ENCODE data around the gene TEAD4.
A peak's percentile ranks its signal among the peaks of the same experiment; 100 is the strongest.

Gene TEAD4

GRCh38 chr12:2958432-2959191 lies 585 bp upstream of the TEAD4 start:
- Histone ChIP-seq H3K4me3 (ENCODE audit: insufficient read depth, low read length, poor library complexity, severe bottlenecking) (no peak overlapping the region), H2AFZ (ENCODE audit: low read depth, low read length, severe bottlenecking) (no peak overlapping the region)

GRCh38 chr12:2959505-2960389 lies 550 bp downstream of the TEAD4 start:
- peaks cover 21% of the 10 kb centered on the region for H3K79me2 ChIP-seq (ENCODE audit: insufficient read depth, low read length)
- peak overlapping the region; percentile 73 for H3K9ac ChIP-seq (ENCODE audit: low read length)
- H3K4me2 ChIP-seq (ENCODE audit: low read depth, low read length, poor library complexity, severe bottlenecking) = peak overlapping the region; percentile 66
- H3K27me3 ChIP-seq (ENCODE audit: low read length) = no peaks in the 10 kb centered on the region; the same call in 1 of the 2 replicates
- no peaks in the 10 kb centered on the region for H3F3A ChIP-seq (ENCODE audit: insufficient read depth)
- no peak for TF ChIP-seq EZH2phosphoT487 (conservative IDR thresholded peaks at IDR 0.05; ENCODE audit: low read length)
- TF ChIP-seq, protein P1, sequence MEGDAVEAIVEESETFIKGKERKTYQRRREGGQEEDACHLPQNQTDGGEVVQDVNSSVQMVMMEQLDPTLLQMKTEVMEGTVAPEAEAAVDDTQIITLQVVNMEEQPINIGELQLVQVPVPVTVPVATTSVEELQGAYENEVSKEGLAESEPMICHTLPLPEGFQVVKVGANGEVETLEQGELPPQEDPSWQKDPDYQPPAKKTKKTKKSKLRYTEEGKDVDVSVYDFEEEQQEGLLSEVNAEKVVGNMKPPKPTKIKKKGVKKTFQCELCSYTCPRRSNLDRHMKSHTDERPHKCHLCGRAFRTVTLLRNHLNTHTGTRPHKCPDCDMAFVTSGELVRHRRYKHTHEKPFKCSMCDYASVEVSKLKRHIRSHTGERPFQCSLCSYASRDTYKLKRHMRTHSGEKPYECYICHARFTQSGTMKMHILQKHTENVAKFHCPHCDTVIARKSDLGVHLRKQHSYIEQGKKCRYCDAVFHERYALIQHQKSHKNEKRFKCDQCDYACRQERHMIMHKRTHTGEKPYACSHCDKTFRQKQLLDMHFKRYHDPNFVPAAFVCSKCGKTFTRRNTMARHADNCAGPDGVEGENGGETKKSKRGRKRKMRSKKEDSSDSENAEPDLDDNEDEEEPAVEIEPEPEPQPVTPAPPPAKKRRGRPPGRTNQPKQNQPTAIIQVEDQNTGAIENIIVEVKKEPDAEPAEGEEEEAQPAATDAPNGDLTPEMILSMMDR (IDR thresholded peaks at IDR 0.05; ENCODE audit: insufficient read depth, low read length, poor library complexity, severe bottlenecking) = no peak
- no peaks in the 10 kb centered on the region for H3K9me3 ChIP-seq (ENCODE audit: insufficient read depth, low read length)
- no peak overlapping the region; the same call in 1 of the 2 replicates for H3K27ac ChIP-seq (ENCODE audit: low read depth, low read length)
- no peaks in the 10 kb centered on the region for H3K9me2 ChIP-seq (replicated peaks; ENCODE audit: insufficient read depth, low read length)
- peaks cover 4% of the 10 kb centered on the region; the same call in 1 of the 2 replicates for H4K20me1 ChIP-seq (ENCODE audit: low read depth, low read length)
- H3K36me3 ChIP-seq (ENCODE audit: low read length) = no peaks in the 10 kb centered on the region
- H2AFZ ChIP-seq (ENCODE audit: low read depth, low read length, severe bottlenecking) = peak overlapping the region; percentile 84
- H3K4me3 ChIP-seq (ENCODE audit: insufficient read depth, low read length, poor library complexity, severe bottlenecking) = peak overlapping the region; percentile 73

More at GRCh38 chr12:2958432-2959191, 585 bp upstream of the TEAD4 start:
- H3K9ac ChIP-seq (ENCODE audit: low read length) = 0 out of 2 replicates have a peak overlapping the region, but pooled peaks have one; percentile 73
- peak overlapping the region; percentile 14 for H3K4me2 ChIP-seq (ENCODE audit: low read depth, low read length, poor library complexity, severe bottlenecking)
- H3K27ac ChIP-seq (ENCODE audit: low read depth, low read length) = no peak overlapping the region
- no peaks in the 10 kb centered on the region for H3F3A ChIP-seq (ENCODE audit: insufficient read depth)
- no peaks in the 10 kb centered on the region for H3K9me3 ChIP-seq (ENCODE audit: insufficient read depth, low read length)
- H3K9me2 ChIP-seq (replicated peaks; ENCODE audit: insufficient read depth, low read length) = no peaks in the 10 kb centered on the region
- H3K36me3 ChIP-seq (ENCODE audit: low read length) = no peaks in the 10 kb centered on the region
- H4K20me1 ChIP-seq (ENCODE audit: low read depth, low read length) = peaks cover 4% of the 10 kb centered on the region; the same call in 1 of the 2 replicates
- peaks cover 20% of the 10 kb centered on the region for H3K79me2 ChIP-seq (ENCODE audit: insufficient read depth, low read length)
- no peaks in the 10 kb centered on the region; the same call in 1 of the 2 replicates for H3K27me3 ChIP-seq (ENCODE audit: low read length)
- TF ChIP-seq EZH2phosphoT487 (conservative IDR thresholded peaks at IDR 0.05; ENCODE audit: low read length) = no peak
- TF ChIP-seq, protein P1 (IDR thresholded peaks at IDR 0.05; ENCODE audit: insufficient read depth, low read length, poor library complexity, severe bottlenecking) = no peak

GRCh38 chr12:2960390-2960956 lies 1.3 kb downstream of the TEAD4 start:
- Histone ChIP-seq H3K36me3 (ENCODE audit: low read length) (no peaks in the 10 kb centered on the region), H3K4me3 (ENCODE audit: insufficient read depth, low read length, poor library complexity, severe bottlenecking) (peak overlapping the region; percentile 73), H3K27ac (ENCODE audit: low read depth, low read length) (no peak overlapping the region), H3K27me3 (ENCODE audit: low read length) (no peaks in the 10 kb centered on the region; the same call in 1 of the 2 replicates), H3F3A (ENCODE audit: insufficient read depth) (no peaks in the 10 kb centered on the region), H3K79me2 (ENCODE audit: insufficient read depth, low read length) (peaks cover 26% of the 10 kb centered on the region), H4K20me1 (ENCODE audit: low read depth, low read length) (peaks cover 4% of the 10 kb centered on the region; the same call in 1 of the 2 replicates), H3K9ac (ENCODE audit: low read length) (peak overlapping the region; percentile 73), H2AFZ (ENCODE audit: low read depth, low read length, severe bottlenecking) (peak overlapping the region; percentile 84), H3K9me2 (replicated peaks; ENCODE audit: insufficient read depth, low read length) (no peaks in the 10 kb centered on the region), H3K4me2 (ENCODE audit: low read depth, low read length, poor library complexity, severe bottlenecking) (peak overlapping the region; percentile 66), H3K9me3 (ENCODE audit: insufficient read depth, low read length) (no peaks in the 10 kb centered on the region)
- TF ChIP-seq, protein P1 (IDR thresholded peaks at IDR 0.05; ENCODE audit: insufficient read depth, low read length, poor library complexity, severe bottlenecking) = no peak
- TF ChIP-seq EZH2phosphoT487 (conservative IDR thresholded peaks at IDR 0.05; ENCODE audit: low read length) = no peak
